Hippocampal formation (tissue), 2 donors: ENCODE measurements around the gene PPP1R13L.

Experiments
- DNase-seq, 2 donors: peaks; one replicate each; lab custom pipeline; 2025; lab: John Stamatoyannopoulos, UW

The PPP1R13L gene, protein sequence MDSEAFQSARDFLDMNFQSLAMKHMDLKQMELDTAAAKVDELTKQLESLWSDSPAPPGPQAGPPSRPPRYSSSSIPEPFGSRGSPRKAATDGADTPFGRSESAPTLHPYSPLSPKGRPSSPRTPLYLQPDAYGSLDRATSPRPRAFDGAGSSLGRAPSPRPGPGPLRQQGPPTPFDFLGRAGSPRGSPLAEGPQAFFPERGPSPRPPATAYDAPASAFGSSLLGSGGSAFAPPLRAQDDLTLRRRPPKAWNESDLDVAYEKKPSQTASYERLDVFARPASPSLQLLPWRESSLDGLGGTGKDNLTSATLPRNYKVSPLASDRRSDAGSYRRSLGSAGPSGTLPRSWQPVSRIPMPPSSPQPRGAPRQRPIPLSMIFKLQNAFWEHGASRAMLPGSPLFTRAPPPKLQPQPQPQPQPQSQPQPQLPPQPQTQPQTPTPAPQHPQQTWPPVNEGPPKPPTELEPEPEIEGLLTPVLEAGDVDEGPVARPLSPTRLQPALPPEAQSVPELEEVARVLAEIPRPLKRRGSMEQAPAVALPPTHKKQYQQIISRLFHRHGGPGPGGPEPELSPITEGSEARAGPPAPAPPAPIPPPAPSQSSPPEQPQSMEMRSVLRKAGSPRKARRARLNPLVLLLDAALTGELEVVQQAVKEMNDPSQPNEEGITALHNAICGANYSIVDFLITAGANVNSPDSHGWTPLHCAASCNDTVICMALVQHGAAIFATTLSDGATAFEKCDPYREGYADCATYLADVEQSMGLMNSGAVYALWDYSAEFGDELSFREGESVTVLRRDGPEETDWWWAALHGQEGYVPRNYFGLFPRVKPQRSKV

GRCh38 chr19:45404557-45405434 lies at the start of gene PPP1R13L:
Gene PPP1R13L (minus strand): TSS chr19:45405069. CDS start chr19:45398318, 6,751 bp downstream.
- no peak for DNase-seq

GRCh38 chr19:45451850-45452387 lies 47.0 kb upstream of the PPP1R13L start:
- DNase-seq: no peak

- DNase-seq: no peak
Measured at GRCh38 chr19:45451131-45451849, 46.4 kb upstream of the PPP1R13L start.

DNA sequence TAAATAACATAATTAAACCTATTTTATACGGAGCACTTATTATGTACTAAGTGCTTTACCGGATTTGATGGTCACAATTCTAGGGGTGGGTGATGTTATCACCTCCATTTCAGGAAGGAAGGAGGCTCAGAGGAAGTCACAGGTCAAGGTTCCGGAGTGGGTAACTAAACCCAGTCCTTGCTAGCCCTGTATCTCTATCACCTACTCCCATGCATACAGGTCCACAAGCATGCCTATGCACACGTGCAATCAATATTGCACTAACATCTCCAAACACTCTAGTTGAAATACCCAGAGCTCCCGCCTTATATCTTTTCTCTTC lies 45.1 kb upstream of the PPP1R13L start:
- no peak for DNase-seq

GRCh38 chr19:45448887-45449299 lies 44.0 kb upstream of the PPP1R13L start:
- no peak for DNase-seq

- no peak for DNase-seq
Measured at GRCh38 chr19:45448425-45448756, 43.5 kb upstream of the PPP1R13L start.

DNA sequence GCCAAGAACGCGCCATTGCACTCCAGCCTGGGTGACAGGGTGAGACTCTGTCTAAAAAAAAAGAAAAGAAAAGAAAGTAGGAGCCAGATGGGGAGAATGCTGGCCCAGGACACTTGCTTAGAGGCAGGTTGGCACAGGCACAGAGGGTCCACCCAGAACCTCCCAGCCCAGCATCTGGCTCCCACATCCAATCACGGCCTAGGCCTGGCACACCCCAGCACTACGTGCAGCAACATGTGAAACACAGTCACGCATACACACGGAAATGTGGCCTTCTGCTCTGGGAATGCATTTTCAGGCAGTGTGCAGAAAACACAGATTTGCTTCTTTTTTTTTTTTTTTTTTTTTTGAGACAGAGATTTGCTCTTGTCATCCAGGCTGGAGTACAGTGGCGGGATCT lies 42.1 kb upstream of the PPP1R13L start:
- DNase-seq: no peak

- no peak for DNase-seq
Measured at GRCh38 chr19:45446295-45446694, 41.4 kb upstream of the PPP1R13L start.

GRCh38 chr19:45445139-45445538 lies 40.3 kb upstream of the PPP1R13L start:
- no peak for DNase-seq

GRCh38 chr19:45444318-45445041 lies 39.6 kb upstream of the PPP1R13L start:
- peak; percentile 77 to 87 for DNase-seq

DNA sequence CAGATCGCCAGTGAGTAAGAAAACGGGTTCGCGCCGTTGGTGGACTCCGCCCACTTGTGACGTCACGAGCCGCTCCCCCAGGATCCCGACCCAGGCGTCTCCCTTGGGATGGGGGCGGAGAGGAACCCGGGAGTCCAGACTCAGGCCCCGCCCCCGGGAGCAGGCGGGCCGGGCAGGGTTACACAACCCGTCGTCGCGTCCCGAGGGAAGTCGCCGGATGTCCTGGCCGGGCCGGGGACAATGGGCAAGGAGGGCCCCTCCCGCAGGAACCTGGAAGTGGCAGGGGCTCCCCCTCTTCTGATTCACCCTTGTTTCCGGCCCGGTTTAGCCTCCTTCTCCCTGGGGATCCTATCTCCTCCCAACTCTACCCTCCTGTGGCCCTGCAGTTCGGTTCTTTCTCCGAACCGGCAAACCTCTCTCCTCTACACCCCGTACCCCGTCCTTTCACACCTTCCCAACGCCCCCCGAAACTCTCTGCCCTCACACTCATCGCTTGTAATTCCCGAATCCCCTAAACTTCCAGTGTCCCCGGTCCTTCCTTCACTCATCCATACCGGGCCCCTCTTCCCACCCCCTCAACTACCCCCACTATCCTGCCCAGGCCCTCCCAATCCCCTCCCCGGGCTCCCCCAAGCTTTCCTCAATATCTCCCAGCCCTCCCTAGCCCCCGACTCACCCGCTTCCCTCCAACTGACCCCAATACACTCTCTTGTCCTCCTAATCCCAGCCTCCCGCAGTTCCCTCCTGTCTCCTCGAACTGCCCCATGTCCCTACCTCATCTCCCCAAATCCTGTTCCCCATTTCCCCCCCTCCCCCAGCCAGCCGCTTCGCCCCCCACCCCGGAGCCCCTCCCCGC lies 38.8 kb upstream of the PPP1R13L start:
- DNase-seq: peak; percentile 23 to 69

- no peak for DNase-seq
Measured at GRCh38 chr19:45442778-45443461, 38.1 kb upstream of the PPP1R13L start.

GRCh38 chr19:45442408-45442777 lies 37.5 kb upstream of the PPP1R13L start:
- DNase-seq: no peak

DNA sequence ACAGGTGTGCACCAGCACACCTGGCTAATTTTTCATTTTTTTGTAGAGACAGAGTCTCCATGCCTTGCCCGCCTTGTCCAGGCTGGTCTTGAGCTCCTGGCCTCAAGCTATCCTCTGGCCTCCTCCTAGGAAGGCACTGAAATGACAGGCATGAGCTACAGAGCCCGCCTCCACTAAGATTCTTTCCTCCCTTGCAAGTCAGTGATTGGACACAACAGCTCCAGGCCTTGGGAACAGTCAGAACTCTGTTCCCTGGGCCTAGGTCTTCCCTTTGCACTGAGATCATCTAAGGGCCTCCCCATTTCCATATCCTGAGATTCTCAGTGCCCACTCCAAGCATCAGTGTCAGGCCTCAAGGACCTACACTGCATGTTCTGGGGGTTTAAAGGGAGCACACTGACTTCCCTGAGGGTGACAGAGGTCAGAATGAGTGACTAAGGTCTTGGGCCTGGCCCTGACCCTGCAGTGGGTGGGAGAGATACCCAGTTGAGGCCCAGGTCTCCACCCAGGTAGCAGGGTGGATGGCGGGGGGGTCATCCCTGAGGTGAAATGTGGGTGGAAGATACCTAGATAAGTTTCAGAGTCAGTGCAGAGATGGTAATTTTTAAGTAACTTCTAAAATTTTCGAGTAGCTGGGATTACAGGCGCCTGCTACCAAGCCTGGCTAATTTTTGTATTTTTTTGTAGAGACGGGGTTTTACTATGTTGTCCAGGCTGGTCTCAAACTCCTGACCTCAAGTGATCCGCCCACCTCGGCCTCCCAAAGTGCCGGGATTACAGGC lies 36.2 kb upstream of the PPP1R13L start:
- no peak for DNase-seq

DNA sequence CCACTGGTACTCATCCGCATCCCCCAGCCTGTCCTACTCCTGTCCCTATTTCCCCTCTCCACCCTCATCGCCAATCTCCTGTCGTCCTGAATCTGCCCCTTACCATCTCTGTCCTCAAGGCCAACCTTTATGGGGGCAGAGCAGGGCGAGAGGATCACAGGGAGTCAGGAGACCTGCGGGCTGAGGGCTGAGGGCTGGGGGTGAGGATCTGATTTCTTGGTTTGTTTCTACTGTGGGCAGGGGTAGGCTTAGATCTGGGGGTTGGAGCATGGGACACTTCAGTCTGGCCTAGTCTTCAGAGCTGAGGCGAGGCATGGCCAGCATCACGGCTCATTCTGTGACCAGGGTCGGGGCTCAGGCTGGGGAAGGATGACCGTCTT lies 35.4 kb upstream of the PPP1R13L start:
- no peak for DNase-seq

DNA sequence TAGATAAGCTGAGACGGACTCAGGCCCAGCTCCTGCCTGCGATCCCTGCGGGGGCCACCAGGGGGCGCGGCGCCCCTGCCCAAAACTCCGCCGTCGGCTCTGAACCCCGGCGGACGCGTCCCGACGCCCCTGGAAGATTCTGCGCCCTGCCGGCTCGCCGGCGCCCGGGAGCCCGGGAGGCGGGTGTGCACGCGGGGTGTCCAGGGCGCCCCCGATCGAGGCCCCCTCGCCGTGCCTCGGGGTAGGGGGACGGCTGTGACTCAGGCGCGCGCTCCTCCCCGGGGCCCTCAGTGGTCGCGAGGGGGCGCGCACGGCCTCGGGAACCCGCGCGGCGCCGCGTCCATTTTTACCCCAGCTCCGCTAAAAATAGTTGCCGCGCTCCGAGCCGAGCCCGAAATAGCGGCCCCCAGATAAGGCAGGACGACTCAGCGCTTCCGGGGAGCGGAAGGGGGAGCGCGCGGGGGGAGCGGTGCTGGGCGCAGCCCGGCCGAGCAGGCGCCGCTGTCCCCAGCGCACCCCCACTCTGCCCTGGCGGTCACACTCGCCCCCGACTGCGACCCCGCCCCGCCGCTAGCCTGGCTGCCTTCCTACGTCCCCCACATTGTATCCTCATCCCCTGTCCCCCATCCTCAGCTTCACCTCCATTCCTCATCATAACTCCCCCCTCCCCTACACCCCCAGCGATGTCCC lies 34.8 kb upstream of the PPP1R13L start:
- peak; percentile 73 to 86 for DNase-seq

DNA sequence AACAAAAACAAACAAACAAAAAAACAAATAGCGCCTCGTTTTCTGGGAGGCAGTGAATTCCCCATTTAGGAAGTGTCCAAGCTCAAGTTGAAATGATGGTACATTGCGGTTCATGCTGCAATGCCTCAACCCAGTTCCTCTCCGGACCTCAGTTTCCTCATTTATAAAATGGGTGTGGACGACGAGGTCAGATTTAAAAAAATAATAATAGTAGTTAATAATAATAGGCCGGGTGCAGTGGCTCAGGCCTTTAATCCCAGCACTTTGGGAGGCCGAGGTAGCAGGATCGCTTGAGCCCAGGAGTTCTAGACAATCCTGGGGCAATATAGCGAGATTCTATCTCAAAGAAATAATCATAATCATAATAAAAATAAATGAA lies 34.3 kb upstream of the PPP1R13L start:
- DNase-seq: no peak

DNA sequence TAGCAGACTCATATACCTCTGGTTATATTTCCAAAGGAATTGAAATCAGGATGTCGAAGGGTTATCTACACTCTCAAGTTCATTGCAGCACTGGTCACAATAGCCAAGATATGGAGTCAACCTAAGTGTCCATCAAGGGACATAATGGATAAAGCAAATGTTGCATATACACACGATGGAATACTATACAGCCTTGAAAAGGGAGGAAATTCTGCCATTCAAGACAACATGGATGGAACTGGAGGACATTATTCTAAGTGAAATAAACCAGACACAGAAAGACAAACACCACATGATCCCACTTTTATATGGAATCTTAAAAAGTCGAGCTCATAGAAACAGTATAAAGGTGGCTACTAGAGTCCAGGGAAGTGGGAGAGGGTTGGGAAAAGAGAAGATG lies 32.5 kb upstream of the PPP1R13L start:
- no peak for DNase-seq
